GM23338 (cell line): ENCODE measurements around the gene SLC39A8. TPM values are rescaled to one million over a fixed set of nuclear protein-coding genes. Genes with fewer than 3 reads are reported as not detected.

Source experiments
- ATAC-seq: fragments of 200-7000 bp; cut with Tn5 transposase; 3 replicates; pipeline ENCODE4 v1.9.1; 2020
- DNase-seq: peaks from one replicate; pipeline ENCODE4 v3.0.0-alpha.2; 2015; ENCODE audit warnings: low spot score
- H2AFZ ChIP-seq: fragments of 200-600 bp; sonication (generic); 2 replicates; pipeline ENCODE4 v1.8.0; 2016; ENCODE audit warnings: antibody characterized with exemption, mild to moderate bottlenecking, moderate library complexity
- H3F3A ChIP-seq: fragments of 200-600 bp; sonication (generic); replicated peaks from 2 replicates; pipeline ENCODE4 v1.8.0; 2017; ENCODE audit warnings: antibody characterized with exemption, mixed run types, low read depth
- H3K27ac ChIP-seq: fragments of 200-600 bp; sonication (generic); 2 replicates; pipeline ENCODE4 v1.6.1; 2016; ENCODE audit warnings: low read depth
- H3K27me3 ChIP-seq: fragments of 200-600 bp; sonication (generic); 2 replicates; pipeline ENCODE4 v1.8.0; 2016; ENCODE audit warnings: mild to moderate bottlenecking, mixed run types, moderate library complexity; ENCODE audit not compliant: insufficient read depth
- H3K36me3 ChIP-seq: fragments of 200-600 bp; sonication (generic); 2 replicates; pipeline ENCODE4 v1.8.0; 2016; ENCODE audit warnings: mild to moderate bottlenecking; ENCODE audit not compliant: insufficient read depth
- H3K4me1 ChIP-seq: fragments of 200-600 bp; sonication (generic); 2 replicates; pipeline ENCODE4 v1.8.0; 2016; ENCODE audit warnings: mild to moderate bottlenecking, moderate library complexity; ENCODE audit not compliant: insufficient read depth
- H3K4me2 ChIP-seq: fragments of 200-600 bp; sonication (generic); 2 replicates; pipeline ENCODE4 v1.7.1; 2017; ENCODE audit warnings: mixed run types
- H3K4me3 ChIP-seq: fragments of 200-600 bp; sonication (generic); 2 replicates; pipeline ENCODE4 v1.6.1; 2016; ENCODE audit warnings: mixed run types
- H3K79me2 ChIP-seq: fragments of 200-600 bp; sonication (generic); replicated peaks from 2 replicates; pipeline ENCODE4 v1.8.0; 2017; ENCODE audit warnings: mild to moderate bottlenecking; ENCODE audit not compliant: insufficient read depth
- H3K9me2 ChIP-seq: fragments of 200-600 bp; sonication (generic); 2 replicates; pipeline ENCODE4 v1.8.0; 2017; ENCODE audit not compliant: insufficient read depth
- H4K20me1 ChIP-seq: fragments of 200-600 bp; sonication (generic); replicated peaks from 2 replicates; pipeline ENCODE4 v1.8.0; 2017; ENCODE audit warnings: mild to moderate bottlenecking; ENCODE audit not compliant: insufficient read depth
- H3K27ac Mint-ChIP-seq: 2 replicates; pipeline ENCODE4 v1.8.0; 2020; ENCODE audit warnings: inconsistent platforms, mild to moderate bottlenecking, moderate library complexity, mixed read lengths
- H3K27me3 Mint-ChIP-seq: 3 replicates; pipeline ENCODE4 v1.8.0; 2022; ENCODE audit warnings: low read depth, mild to moderate bottlenecking, moderate library complexity, mixed read lengths, inconsistent platforms; ENCODE audit not compliant: insufficient read depth, poor library complexity
- H3K36me3 Mint-ChIP-seq: 3 replicates; pipeline ENCODE4 v1.8.0; 2021; ENCODE audit warnings: low read depth, mild to moderate bottlenecking, inconsistent platforms, moderate library complexity, mixed read lengths
- H3K4me1 Mint-ChIP-seq: 3 replicates; pipeline ENCODE4 v1.8.0; 2020; ENCODE audit warnings: mild to moderate bottlenecking, inconsistent platforms, mixed read lengths
- H3K4me3 Mint-ChIP-seq: 3 replicates; pipeline ENCODE4 v1.8.0; 2021; ENCODE audit warnings: moderate library complexity, mild to moderate bottlenecking, inconsistent platforms, mixed read lengths
- H3K9me3 Mint-ChIP-seq: 3 replicates; pipeline ENCODE4 v1.8.0; 2020; ENCODE audit warnings: moderate library complexity, mild to moderate bottlenecking, inconsistent platforms, mixed read lengths
- CREB1 ChIP-seq: fragments of 250-450 bp; sonication (Bioruptor Pico); IDR thresholded peaks from 2 replicates; pipeline ENCODE4 v1.5.0; 2020; ENCODE audit warnings: low read depth, mild to moderate bottlenecking, moderate library complexity
- CTCF ChIP-seq, 2 experiments: fragments of 200-600 bp in 1 of 2; sonication (generic) in 1 of 2; conservative IDR thresholded peaks; 2 replicates each; pipeline versions ENCODE4 v1.5.1 to v1.6.1; 2016 to 2017; ENCODE audit warnings: antibody characterized with exemption in 2 of 2, low read depth in 2 of 2, mild to moderate bottlenecking in 2 of 2, moderate library complexity in 1 of 2
- JUNB ChIP-seq: IDR thresholded peaks from one replicate; pipeline ENCODE4 v1.6.1; 2016; ENCODE audit warnings: antibody characterized with exemption; ENCODE audit not compliant: unreplicated experiment
- POLR2AphosphoS5 ChIP-seq: IDR thresholded peaks from 2 replicates; pipeline ENCODE4 v1.6.1; 2016; ENCODE audit warnings: antibody characterized with exemption, low read depth
- REST ChIP-seq: IDR thresholded peaks from one replicate; pipeline ENCODE4 v1.6.1; 2018; ENCODE audit warnings: antibody characterized with exemption; ENCODE audit not compliant: unreplicated experiment
- ZNF114 ChIP-seq: fragments of 250-450 bp; sonication (Bioruptor Pico); IDR thresholded peaks from 2 replicates; pipeline ENCODE4 v1.5.0; 2020; ENCODE audit warnings: mild to moderate bottlenecking, moderate library complexity
- polyA plus RNA-seq: library from polyadenylated mRNA; unstranded; fragments of >200 nt; fragmentation: Nextera tagmentation; extraction: Ambion mirVana; gene quantifications from 2 replicates; pipeline ENCODE4 v1.2.1, GENCODE V29; 2016
- total RNA-seq: library from RNA; depleted of rRNA; stranded (reverse); fragments of >200 nt; shearing (Covaris generic); gene quantifications from 2 replicates; pipeline ENCODE4 v1.2.3, GENCODE V29; 2014
- TF ChIP-seq, protein P1 (sequence below): fragments of 250-450 bp; sonication (Bioruptor Pico); IDR thresholded peaks from 2 replicates; pipeline ENCODE4 v1.5.0; 2020; ENCODE audit warnings: mild to moderate bottlenecking, moderate library complexity

Gene SLC39A8
- total and polyA plus RNA-seq, 2 experiments from 2014 or later: 20.1 to 42.5 TPM

DNA sequence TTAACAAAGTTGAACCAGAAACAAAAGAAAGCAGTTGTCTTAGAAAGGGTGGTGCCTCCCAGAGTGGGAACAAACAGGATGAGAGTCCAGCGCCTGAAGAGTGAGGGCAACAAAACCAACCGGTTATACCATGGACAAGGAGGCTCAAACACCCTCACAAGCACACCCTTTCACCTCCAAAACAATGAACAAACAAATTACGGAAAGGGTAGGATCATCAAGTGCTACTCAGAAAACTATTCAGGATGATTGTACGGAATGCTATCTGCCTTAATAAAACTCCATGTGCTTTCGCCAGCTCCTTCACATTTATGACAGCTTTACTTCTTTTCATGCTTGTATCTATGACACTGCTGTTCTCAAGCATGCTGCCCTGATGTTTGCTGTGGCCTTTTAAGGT lies 26.8 kb downstream of the SLC39A8 start:
- Mint-ChIP-seq H3K9me3 (no peaks in the 10 kb centered on the region), H3K4me1 (peaks cover 47% of the 10 kb centered on the region), H3K27me3 (peaks cover 6% of the 10 kb centered on the region), H3K4me3 (no peak overlapping the region), H3K27ac (no peak overlapping the region), H3K36me3 (peaks cover 5% of the 10 kb centered on the region; the same call in 1 of the 3 replicates)
- Histone ChIP-seq H3K4me2 (0 out of 2 replicates have a peak overlapping the region, but pooled peaks have one; percentile 68), H3K9me2 (no peaks in the 10 kb centered on the region), H3K4me3 (no peak overlapping the region), H2AFZ (no peak overlapping the region), H3K36me3 (no peaks in the 10 kb centered on the region), H3F3A (0 out of 2 replicates have a peak, but pooled peaks cover 3% of the 10 kb centered on the region), H3K79me2 (no peaks in the 10 kb centered on the region), H3K27ac (no peak overlapping the region), H3K4me1 (peaks cover 44% of the 10 kb centered on the region), H3K27me3 (no peaks in the 10 kb centered on the region), H4K20me1 (no peaks in the 10 kb centered on the region)
- TF ChIP-seq, protein P1, sequence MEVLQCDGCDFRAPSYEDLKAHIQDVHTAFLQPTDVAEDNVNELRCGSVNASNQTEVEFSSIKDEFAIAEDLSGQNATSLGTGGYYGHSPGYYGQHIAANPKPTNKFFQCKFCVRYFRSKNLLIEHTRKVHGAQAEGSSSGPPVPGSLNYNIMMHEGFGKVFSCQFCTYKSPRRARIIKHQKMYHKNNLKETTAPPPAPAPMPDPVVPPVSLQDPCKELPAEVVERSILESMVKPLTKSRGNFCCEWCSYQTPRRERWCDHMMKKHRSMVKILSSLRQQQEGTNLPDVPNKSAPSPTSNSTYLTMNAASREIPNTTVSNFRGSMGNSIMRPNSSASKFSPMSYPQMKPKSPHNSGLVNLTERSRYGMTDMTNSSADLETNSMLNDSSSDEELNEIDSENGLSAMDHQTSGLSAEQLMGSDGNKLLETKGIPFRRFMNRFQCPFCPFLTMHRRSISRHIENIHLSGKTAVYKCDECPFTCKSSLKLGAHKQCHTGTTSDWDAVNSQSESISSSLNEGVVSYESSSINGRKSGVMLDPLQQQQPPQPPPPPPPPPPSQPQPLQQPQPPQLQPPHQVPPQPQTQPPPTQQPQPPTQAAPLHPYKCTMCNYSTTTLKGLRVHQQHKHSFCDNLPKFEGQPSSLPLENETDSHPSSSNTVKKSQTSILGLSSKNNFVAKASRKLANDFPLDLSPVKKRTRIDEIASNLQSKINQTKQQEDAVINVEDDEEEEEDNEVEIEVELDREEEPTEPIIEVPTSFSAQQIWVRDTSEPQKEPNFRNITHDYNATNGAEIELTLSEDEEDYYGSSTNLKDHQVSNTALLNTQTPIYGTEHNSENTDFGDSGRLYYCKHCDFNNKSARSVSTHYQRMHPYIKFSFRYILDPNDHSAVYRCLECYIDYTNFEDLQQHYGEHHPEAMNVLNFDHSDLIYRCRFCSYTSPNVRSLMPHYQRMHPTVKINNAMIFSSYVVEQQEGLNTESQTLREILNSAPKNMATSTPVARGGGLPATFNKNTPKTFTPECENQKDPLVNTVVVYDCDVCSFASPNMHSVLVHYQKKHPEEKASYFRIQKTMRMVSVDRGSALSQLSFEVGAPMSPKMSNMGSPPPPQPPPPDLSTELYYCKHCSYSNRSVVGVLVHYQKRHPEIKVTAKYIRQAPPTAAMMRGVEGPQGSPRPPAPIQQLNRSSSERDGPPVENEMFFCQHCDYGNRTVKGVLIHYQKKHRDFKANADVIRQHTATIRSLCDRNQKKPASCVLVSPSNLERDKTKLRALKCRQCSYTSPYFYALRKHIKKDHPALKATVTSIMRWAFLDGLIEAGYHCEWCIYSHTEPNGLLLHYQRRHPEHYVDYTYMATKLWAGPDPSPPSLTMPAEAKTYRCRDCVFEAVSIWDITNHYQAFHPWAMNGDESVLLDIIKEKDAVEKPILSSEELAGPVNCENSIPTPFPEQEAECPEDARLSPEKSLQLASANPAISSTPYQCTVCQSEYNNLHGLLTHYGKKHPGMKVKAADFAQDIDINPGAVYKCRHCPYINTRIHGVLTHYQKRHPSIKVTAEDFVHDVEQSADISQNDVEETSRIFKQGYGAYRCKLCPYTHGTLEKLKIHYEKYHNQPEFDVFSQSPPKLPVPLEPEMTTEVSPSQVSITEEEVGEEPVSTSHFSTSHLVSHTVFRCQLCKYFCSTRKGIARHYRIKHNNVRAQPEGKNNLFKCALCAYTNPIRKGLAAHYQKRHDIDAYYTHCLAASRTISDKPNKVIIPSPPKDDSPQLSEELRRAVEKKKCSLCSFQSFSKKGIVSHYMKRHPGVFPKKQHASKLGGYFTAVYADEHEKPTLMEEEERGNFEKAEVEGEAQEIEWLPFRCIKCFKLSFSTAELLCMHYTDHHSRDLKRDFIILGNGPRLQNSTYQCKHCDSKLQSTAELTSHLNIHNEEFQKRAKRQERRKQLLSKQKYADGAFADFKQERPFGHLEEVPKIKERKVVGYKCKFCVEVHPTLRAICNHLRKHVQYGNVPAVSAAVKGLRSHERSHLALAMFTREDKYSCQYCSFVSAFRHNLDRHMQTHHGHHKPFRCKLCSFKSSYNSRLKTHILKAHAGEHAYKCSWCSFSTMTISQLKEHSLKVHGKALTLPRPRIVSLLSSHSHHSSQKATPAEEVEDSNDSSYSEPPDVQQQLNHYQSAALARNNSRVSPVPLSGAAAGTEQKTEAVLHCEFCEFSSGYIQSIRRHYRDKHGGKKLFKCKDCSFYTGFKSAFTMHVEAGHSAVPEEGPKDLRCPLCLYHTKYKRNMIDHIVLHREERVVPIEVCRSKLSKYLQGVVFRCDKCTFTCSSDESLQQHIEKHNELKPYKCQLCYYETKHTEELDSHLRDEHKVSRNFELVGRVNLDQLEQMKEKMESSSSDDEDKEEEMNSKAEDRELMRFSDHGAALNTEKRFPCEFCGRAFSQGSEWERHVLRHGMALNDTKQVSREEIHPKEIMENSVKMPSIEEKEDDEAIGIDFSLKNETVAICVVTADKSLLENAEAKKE (CRISPR knock-in tag): no peak
- TF ChIP-seq CREB1 (CRISPR knock-in tag): no peak
- no peak for TF ChIP-seq CTCF (conservative IDR thresholded peaks at IDR 0.05; ENCODE audit: low read depth in 2 of 2)
- no peak for TF ChIP-seq ZNF114 (CRISPR knock-in tag)
- no peak for TF ChIP-seq JUNB
- TF ChIP-seq POLR2AphosphoS5: no peak
- no peak for TF ChIP-seq REST
- no peak for DNase-seq
- ATAC-seq: no peak
